RWPE1 (cell line): ENCODE data around the gene ALG1L2.
"Not testable (repeated sequence)": the region's sequence is repeated elsewhere in the genome, so short reads cannot be mapped to it uniquely, and the experiment has no call there.

Source experiments
- CTCF ChIA-PET: fragments of 350-600 bp; sonication (Branson Sonifier 250); formaldehyde crosslinking; extraction: SDS; loops from one replicate; lab custom pipeline; 2021; lab: Yijun Ruan, JAX
- POLR2A ChIA-PET: fragments of 400-600 bp; formaldehyde crosslinking; extraction: SDS; loops from one replicate; lab custom pipeline; 2020; ENCODE audit warnings: antibody characterized with exemption; ENCODE audit not compliant: low non-redundant PET; lab: Yijun Ruan, JAX
- DNase-seq: peaks from one replicate; pipeline ENCODE4 v3.0.0; 2012; ENCODE audit warnings: low spot score
- H3K27ac ChIP-seq: fragments of 450-650 bp; 2 replicates; pipeline ENCODE4 v1.5.1; 2017
- TF ChIP-seq, protein P1 (sequence below): fragments of 450-650 bp; conservative IDR thresholded peaks from 2 replicates; pipeline ENCODE4 v1.5.1; 2017; ENCODE audit warnings: low read depth, mild to moderate bottlenecking

ALG1L2 gene, protein sequence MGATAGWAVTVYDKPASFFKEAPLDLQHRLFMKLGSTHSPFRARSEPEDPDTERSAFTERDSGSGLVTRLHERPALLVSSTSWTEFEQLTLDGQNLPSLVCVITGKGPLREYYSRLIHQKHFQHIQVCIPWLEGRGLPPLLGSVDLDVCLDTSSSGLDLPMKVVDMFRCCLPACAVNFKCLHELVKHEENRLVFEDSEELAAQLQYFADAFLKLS

GRCh38 chr3:130081351-130081881 is at the start of gene ALG1L2:
Gene ALG1L2 (plus strand): TSS chr3:130081831. CDS start chr3:130082017, 186 bp downstream.
- H3K27ac ChIP-seq: no peak within 1 kb of the TSS
- POLR2A ChIA-PET: no interaction called here
- CTCF ChIA-PET: no interaction called here
- DNase-seq: no peak
- TF ChIP-seq, protein P1, sequence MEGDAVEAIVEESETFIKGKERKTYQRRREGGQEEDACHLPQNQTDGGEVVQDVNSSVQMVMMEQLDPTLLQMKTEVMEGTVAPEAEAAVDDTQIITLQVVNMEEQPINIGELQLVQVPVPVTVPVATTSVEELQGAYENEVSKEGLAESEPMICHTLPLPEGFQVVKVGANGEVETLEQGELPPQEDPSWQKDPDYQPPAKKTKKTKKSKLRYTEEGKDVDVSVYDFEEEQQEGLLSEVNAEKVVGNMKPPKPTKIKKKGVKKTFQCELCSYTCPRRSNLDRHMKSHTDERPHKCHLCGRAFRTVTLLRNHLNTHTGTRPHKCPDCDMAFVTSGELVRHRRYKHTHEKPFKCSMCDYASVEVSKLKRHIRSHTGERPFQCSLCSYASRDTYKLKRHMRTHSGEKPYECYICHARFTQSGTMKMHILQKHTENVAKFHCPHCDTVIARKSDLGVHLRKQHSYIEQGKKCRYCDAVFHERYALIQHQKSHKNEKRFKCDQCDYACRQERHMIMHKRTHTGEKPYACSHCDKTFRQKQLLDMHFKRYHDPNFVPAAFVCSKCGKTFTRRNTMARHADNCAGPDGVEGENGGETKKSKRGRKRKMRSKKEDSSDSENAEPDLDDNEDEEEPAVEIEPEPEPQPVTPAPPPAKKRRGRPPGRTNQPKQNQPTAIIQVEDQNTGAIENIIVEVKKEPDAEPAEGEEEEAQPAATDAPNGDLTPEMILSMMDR: no peak

GRCh38 chr3:130037126-130037815 is 44.4 kb upstream of the ALG1L2 start:
- CTCF ChIA-PET, H3K27ac ChIP-seq, POLR2A ChIA-PET, DNase-seq: not testable (repeated sequence)

DNA sequence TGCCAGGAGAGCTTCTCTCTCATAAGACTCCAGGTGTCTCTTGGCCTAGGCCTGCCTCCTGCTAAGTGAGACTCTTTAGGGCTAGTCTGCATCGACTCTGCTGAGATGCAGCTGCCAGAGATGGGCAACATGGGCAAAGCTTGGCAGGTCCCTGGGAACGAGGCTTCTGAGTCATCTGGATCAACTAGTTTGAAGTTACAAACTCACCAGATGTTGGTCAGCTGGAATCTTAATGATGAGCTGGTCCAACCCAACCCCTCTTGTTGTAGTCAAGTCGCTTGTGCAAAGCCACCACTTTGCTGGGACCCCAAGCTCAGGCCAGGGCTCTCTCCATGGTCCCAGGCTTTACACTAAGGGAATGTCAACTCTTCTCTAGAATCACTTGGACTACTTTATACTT is 38.9 kb upstream of the ALG1L2 start:
- DNase-seq, CTCF ChIA-PET, H3K27ac ChIP-seq: not testable (repeated sequence)
- POLR2A ChIA-PET: interaction anchor here (0.6 kb wide), 1 partner anchor 436 kb away, joined by 3 read pairs; no protein-coding TSS in a partner anchor

DNA sequence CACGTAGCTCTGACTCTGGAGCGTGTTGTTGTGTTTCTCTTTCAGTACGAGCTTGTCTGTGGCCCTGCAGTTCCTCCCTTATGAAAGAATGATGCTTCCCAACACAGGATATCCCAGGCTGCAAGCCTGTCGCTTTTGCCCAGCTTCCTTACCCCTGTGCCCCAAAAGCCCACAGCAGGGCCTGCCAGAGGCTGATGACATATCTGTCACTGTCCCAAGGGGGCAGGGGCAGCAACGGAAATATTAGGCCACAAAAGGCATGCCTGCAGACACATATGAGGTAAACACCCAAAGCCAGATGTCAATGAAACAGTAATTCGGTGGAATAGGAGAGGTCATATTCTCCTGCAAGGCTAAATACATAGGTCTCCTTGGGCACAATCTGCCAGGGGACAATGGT is 38.0 kb upstream of the ALG1L2 start:
- CTCF ChIA-PET, DNase-seq, POLR2A ChIA-PET, H3K27ac ChIP-seq: not testable (repeated sequence)

- TF ChIP-seq, protein P1: no peak
- H3K27ac ChIP-seq: no peak overlapping the region
- ChIA-PET CTCF (no interaction called here), POLR2A (no interaction called here)
- no peak for DNase-seq
Measured at GRCh38 chr3:130044370-130044769, 37.3 kb upstream of the ALG1L2 start.

GRCh38 chr3:130048726-130049125 is 32.9 kb upstream of the ALG1L2 start:
- CTCF ChIA-PET: no interaction called here
- POLR2A ChIA-PET: interaction anchor here (0.6 kb wide), 1 partner anchor 898 kb away, joined by 3 read pairs; no protein-coding TSS in a partner anchor
- TF ChIP-seq, protein P1: no peak
- no peak overlapping the region for H3K27ac ChIP-seq
- DNase-seq: no peak

DNA sequence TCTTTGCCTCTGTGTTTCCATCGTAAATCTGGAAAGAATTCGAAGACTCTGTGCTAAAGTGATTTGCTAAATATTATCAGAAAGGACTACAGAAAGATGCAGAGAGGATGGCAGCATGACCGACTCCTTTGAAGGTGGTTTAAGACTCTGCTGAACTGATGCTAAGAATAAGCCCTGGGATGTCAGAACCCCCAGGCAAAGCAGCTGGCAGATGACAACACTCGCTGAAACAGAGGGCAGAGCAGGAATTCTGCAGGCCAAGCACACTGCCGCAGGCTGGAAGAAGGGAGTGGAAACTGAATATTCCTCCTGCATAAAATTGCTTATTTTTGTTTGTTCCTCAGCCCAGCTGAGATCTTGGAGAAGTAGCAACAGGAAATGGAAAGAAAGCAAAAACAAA is 29.3 kb upstream of the ALG1L2 start:
- POLR2A ChIA-PET, H3K27ac ChIP-seq, CTCF ChIA-PET, DNase-seq: not testable (repeated sequence)

DNA sequence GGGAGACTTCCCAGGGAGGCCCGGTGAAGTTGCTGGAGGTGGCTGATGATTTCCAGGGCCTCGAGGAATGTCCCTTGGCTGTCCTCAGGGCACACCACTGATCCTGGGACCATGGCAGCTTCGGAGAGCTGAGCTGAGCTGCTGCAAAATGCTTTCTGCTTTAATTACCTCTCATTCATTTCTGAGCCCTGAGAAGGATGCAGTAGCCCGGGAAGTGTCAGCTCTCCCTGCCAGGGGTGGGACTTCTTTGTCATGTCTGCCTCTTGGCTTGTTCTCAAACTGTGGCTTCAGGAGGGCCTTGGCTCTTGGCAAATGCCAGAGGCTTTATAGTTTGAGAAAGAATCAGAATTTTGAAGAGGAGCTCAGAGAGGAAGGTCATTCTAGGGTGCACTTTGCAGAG is 28.7 kb upstream of the ALG1L2 start:
- POLR2A ChIA-PET, DNase-seq, H3K27ac ChIP-seq, CTCF ChIA-PET: not testable (repeated sequence)

- POLR2A ChIA-PET, CTCF ChIA-PET, H3K27ac ChIP-seq, DNase-seq: not testable (repeated sequence)
Measured at GRCh38 chr3:130057536-130058266, 23.9 kb upstream of the ALG1L2 start.

DNA sequence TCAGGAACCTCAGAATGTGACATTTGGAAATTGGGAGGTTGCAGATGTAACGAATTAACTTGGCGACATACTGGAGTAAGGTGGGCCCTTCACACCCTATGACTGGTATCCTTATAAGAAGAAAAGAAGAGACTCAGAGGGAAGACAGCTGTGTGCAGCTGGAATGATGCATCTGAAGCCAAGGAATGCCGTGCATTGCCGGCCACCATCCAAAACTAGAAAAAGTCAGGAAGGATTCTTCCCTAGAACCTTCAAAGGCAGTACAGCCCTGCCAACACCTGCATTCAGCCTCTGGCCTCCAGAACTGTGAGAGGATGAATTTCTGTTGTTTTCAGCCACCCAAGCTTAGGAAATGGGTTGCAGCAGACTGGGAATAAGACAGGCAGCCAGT is 23.4 kb upstream of the ALG1L2 start:
- CTCF ChIA-PET, POLR2A ChIA-PET, DNase-seq, H3K27ac ChIP-seq: not testable (repeated sequence)

DNA sequence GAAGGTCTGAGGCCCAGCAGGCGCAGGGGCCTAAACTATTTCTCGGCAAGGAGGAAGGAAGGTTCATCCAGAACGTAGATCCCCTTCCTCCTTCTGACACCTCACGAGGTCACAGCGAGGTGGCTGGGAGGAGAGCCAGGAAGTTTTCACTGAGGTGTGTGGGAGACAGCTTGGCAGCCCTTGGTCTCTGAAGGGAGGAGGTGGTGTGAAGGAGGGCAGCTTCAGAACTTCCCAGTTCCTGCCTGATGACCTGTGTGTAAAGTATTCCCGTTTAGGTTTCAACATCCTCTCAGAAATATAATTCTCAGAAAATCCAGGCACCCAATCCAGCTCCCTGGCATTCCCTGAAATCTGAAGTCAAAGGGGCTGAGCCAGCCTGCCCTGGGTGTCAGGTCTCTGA is 22.9 kb upstream of the ALG1L2 start:
- POLR2A ChIA-PET, H3K27ac ChIP-seq, DNase-seq, CTCF ChIA-PET: not testable (repeated sequence)

- H3K27ac ChIP-seq, CTCF ChIA-PET, POLR2A ChIA-PET, DNase-seq: not testable (repeated sequence)
Measured at GRCh38 chr3:130059162-130059561, 22.5 kb upstream of the ALG1L2 start.
